ENCODE data around the gene CEACAM16. TPM values are rescaled to one million over a fixed set of nuclear protein-coding genes. Genes with fewer than 3 reads are reported as not detected.

CEACAM16 gene
- total and polyA plus RNA-seq, 9 of the 15 experiments (the other 6 are each of a cell fraction or from before 2014, with no cell fraction given), result not detected

GRCh38 chr19:44752816-44753625 lies 54.1 kb downstream of the CEACAM16 start (continued):
- peak; percentile 72; the same call in 1 of the 2 replicates for TF ChIP-seq ATF6 (CRISPR knock-in tag; IDR thresholded peaks at IDR 0.05)
- TF ChIP-seq HNRNPH1 (optimal IDR thresholded peaks at IDR 0.05; ENCODE audit: low read depth, low read length), result no peak
- no peak for TF ChIP-seq SNRNP70 (optimal IDR thresholded peaks at IDR 0.05; ENCODE audit: low read depth, low read length)
- peak; percentile 100 for TF ChIP-seq TAF9B (IDR thresholded peaks at IDR 0.05; ENCODE audit: partially characterized antibody)
- TF ChIP-seq ZBTB9 (CRISPR knock-in tag; IDR thresholded peaks at IDR 0.05), result peak; percentile 64; the same call in 1 of the 2 replicates
- TF ChIP-seq NR2C1 (IDR thresholded peaks at IDR 0.05), result 0 out of 2 replicates have a peak, but pooled peaks have one; percentile 25
- no peak; the same call in 1 of the 2 replicates for TF ChIP-seq NR2C1 (tag; IDR thresholded peaks at IDR 0.05)
- peak; percentile 82 for TF ChIP-seq RBM22 (IDR thresholded peaks at IDR 0.05; ENCODE audit: low read depth, low read length, poor library complexity, severe bottlenecking)
- TF ChIP-seq OTX1 (CRISPR knock-in tag; IDR thresholded peaks at IDR 0.05), result peak; percentile 63; the same call in 1 of the 2 replicates
- TF ChIP-seq ZNF589 (CRISPR knock-in tag; IDR thresholded peaks at IDR 0.05; ENCODE audit: low read depth), result 0 out of 2 replicates have a peak, but pooled peaks have one; percentile 70
- peak; percentile 94 for TF ChIP-seq DPF2 (IDR thresholded peaks at IDR 0.05)
- TF ChIP-seq ZNF512 (tag; IDR thresholded peaks at IDR 0.05), result no peak
- peak; percentile 96 for TF ChIP-seq NCOR1 (IDR thresholded peaks at IDR 0.05)
- peak; percentile 94 for TF ChIP-seq CCNT2 (IDR thresholded peaks at IDR 0.05; ENCODE audit: borderline replicate concordance, extremely low read depth, insufficient read length, low read depth, low read length)
- TF ChIP-seq NFRKB (IDR thresholded peaks at IDR 0.05; ENCODE audit: low read depth), result no peak
- no peak for TF ChIP-seq HMGXB4 (CRISPR knock-in tag; IDR thresholded peaks at IDR 0.05)
- no peak for TF ChIP-seq KLF13 (tag; IDR thresholded peaks at IDR 0.05; ENCODE audit: borderline replicate concordance, low read depth)
- peak in 1 of 2 experiments; percentile 94; a peak in 1 of 4 replicates for TF ChIP-seq KDM4B (IDR thresholded peaks at IDR 0.05; ENCODE audit: borderline replicate concordance in 2 of 2, low read depth in 1 of 2)
- peak; percentile 66; the same call in 1 of the 2 replicates for TF ChIP-seq ZNF175 (CRISPR knock-in tag; IDR thresholded peaks at IDR 0.05; ENCODE audit: low read depth)
- no peak for TF ChIP-seq ATF1 (CRISPR knock-in tag; IDR thresholded peaks at IDR 0.05)
- TF ChIP-seq ATF1 (tag; IDR thresholded peaks at IDR 0.05), result peak; percentile 90
